ENCODE data around the gene KCNH6. TPM values are rescaled to one million over a fixed set of nuclear protein-coding genes. Genes with fewer than 3 reads are reported as not detected.

Gene KCNH6
- total and polyA plus RNA-seq, 9 of the 15 experiments (the other 6 are each of a cell fraction or from before 2014, with no cell fraction given), result not detected

DNA sequence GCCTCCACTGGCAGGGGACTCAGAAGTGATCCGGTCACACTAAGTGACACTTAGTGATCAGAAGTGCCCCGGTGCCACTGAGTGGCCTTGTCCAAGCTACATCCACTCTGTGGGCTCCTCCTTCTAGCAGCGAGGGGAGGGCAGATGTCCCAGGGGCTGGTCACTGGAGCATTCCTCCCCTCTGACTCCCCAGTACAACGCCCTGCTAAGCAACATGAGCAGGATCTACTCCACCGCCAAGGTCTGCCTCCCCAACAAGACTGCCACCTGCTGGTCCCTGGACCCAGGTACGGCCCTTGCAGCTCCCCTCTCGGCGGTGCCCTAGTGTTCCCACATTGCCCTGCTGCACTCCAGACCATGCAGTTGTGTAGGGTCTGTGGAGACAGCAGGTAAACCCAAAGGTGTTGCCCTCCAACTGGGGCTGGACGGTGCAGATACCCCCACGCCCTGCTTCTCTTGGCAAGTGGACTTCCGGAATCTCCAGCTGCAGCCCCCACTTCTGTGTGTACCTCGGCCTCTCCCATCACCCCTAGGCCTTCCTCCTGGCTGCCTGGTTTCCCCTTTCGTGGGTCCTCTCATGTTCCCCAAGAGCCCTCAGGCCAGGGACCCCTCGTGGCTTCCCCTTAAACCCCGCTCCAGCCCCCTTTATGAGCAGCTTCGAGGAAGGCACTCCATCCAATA, 44.2 kb upstream of the KCNH6 start (continued):
- TF ChIP-seq, protein P1, sequence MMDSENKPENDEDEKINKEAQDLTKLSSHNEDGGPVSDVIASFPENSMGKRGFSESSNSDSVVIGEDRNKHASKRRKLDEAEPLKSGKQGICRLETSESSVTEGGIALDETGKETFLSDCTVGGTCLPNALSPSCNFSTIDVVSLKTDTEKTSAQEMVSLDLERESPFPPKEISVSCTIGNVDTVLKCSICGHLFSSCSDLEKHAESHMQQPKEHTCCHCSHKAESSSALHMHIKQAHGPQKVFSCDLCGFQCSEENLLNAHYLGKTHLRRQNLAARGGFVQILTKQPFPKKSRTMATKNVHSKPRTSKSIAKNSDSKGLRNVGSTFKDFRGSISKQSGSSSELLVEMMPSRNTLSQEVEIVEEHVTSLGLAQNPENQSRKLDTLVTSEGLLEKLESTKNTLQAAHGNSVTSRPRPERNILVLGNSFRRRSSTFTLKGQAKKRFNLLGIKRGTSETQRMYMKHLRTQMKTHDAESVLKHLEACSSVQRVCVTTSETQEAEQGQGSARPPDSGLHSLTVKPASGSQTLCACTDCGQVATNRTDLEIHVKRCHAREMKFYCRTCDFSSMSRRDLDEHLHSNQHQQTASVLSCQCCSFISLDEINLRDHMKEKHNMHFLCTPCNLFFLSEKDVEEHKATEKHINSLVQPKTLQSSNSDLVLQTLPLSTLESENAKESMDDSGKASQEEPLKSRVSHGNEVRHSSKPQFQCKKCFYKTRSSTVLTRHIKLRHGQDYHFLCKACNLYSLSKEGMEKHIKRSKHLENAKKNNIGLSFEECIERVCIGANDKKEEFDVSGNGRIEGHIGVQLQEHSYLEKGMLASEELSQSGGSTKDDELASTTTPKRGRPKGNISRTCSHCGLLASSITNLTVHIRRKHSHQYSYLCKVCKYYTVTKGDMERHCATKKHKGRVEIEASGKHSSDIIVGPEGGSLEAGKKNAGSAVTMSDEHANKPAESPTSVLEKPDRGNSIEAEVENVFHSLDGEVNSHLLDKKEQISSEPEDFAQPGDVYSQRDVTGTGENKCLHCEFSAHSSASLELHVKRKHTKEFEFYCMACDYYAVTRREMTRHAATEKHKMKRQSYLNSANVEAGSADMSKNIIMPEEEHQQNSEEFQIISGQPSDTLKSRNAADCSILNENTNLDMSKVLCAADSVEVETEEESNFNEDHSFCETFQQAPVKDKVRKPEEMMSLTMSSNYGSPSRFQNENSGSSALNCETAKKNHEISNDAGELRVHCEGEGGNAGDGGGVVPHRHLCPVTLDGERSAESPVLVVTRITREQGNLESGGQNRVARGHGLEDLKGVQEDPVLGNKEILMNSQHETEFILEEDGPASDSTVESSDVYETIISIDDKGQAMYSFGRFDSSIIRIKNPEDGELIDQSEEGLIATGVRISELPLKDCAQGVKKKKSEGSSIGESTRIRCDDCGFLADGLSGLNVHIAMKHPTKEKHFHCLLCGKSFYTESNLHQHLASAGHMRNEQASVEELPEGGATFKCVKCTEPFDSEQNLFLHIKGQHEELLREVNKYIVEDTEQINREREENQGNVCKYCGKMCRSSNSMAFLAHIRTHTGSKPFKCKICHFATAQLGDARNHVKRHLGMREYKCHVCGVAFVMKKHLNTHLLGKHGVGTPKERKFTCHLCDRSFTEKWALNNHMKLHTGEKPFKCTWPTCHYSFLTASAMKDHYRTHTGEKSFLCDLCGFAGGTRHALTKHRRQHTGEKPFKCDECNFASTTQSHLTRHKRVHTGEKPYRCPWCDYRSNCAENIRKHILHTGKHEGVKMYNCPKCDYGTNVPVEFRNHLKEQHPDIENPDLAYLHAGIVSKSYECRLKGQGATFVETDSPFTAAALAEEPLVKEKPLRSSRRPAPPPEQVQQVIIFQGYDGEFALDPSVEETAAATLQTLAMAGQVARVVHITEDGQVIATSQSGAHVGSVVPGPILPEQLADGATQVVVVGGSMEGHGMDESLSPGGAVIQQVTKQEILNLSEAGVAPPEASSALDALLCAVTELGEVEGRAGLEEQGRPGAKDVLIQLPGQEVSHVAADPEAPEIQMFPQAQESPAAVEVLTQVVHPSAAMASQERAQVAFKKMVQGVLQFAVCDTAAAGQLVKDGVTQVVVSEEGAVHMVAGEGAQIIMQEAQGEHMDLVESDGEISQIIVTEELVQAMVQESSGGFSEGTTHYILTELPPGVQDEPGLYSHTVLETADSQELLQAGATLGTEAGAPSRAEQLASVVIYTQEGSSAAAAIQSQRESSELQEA (IDR thresholded peaks at IDR 0.05; ENCODE audit: low read depth), result no peak
- TF ChIP-seq MED1 (CRISPR knock-in tag; IDR thresholded peaks at IDR 0.05; ENCODE audit: borderline replicate concordance) (no peak), RNF2 (IDR thresholded peaks at IDR 0.05) (no peak), KDM5B (IDR thresholded peaks at IDR 0.05; ENCODE audit: insufficient replicate concordance, low read depth, low read length) (no peak), XRCC5 (IDR thresholded peaks at IDR 0.05; ENCODE audit: low read depth, low read length) (peak; percentile 64; the same call in 1 of the 2 replicates), ZNF253 (CRISPR knock-in tag; conservative IDR thresholded peaks at IDR 0.05) (no peak), NONO (IDR thresholded peaks at IDR 0.05; ENCODE audit: low read depth in 2 of 2, low read length in 1 of 2) (peak in 1 of 2 experiments; percentile 43; a peak in 1 of 4 replicates), HDAC8 (tag; IDR thresholded peaks at IDR 0.05) (no peak), HNRNPLL (IDR thresholded peaks at IDR 0.05; ENCODE audit: low read depth, low read length, poor library complexity, severe bottlenecking) (peak; percentile 49)
- TF ChIP-seq, protein P2, sequence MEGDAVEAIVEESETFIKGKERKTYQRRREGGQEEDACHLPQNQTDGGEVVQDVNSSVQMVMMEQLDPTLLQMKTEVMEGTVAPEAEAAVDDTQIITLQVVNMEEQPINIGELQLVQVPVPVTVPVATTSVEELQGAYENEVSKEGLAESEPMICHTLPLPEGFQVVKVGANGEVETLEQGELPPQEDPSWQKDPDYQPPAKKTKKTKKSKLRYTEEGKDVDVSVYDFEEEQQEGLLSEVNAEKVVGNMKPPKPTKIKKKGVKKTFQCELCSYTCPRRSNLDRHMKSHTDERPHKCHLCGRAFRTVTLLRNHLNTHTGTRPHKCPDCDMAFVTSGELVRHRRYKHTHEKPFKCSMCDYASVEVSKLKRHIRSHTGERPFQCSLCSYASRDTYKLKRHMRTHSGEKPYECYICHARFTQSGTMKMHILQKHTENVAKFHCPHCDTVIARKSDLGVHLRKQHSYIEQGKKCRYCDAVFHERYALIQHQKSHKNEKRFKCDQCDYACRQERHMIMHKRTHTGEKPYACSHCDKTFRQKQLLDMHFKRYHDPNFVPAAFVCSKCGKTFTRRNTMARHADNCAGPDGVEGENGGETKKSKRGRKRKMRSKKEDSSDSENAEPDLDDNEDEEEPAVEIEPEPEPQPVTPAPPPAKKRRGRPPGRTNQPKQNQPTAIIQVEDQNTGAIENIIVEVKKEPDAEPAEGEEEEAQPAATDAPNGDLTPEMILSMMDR (IDR thresholded peaks at IDR 0.05 in 2 of 3, conservative IDR thresholded peaks at IDR 0.05 in 1 of 3; ENCODE audit: insufficient read depth in 2 of 3, low read depth in 1 of 3, low read length in 3 of 3), result peak; percentile 95 to 98 (median 96)
- TF ChIP-seq, protein P3, sequence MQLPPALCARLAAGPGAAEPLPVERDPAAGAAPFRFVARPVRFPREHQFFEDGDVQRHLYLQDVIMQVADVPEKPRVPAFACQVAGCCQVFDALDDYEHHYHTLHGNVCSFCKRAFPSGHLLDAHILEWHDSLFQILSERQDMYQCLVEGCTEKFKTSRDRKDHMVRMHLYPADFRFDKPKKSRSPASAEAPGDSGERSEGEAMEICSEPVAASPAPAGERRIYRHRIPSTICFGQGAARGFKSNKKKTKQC (CRISPR knock-in tag; IDR thresholded peaks at IDR 0.05), result 0 out of 2 replicates have a peak, but pooled peaks have one; percentile 11
- TF ChIP-seq, protein P4, sequence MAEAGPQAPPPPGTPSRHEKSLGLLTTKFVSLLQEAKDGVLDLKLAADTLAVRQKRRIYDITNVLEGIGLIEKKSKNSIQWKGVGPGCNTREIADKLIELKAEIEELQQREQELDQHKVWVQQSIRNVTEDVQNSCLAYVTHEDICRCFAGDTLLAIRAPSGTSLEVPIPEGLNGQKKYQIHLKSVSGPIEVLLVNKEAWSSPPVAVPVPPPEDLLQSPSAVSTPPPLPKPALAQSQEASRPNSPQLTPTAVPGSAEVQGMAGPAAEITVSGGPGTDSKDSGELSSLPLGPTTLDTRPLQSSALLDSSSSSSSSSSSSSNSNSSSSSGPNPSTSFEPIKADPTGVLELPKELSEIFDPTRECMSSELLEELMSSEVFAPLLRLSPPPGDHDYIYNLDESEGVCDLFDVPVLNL (CRISPR knock-in tag; IDR thresholded peaks at IDR 0.05; ENCODE audit: low read depth), result no peak
- TF ChIP-seq, protein P5, sequence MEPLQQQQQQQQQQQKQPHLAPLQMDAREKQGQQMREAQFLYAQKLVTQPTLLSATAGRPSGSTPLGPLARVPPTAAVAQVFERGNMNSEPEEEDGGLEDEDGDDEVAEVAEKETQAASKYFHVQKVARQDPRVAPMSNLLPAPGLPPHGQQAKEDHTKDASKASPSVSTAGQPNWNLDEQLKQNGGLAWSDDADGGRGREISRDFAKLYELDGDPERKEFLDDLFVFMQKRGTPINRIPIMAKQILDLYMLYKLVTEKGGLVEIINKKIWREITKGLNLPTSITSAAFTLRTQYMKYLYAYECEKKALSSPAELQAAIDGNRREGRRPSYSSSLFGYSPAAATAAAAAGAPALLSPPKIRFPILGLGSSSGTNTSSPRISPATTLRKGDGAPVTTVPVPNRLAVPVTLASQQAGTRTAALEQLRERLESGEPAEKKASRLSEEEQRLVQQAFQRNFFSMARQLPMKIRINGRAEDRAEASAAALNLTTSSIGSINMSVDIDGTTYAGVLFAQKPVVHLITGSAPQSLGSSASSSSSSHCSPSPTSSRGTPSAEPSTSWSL (CRISPR knock-in tag; IDR thresholded peaks at IDR 0.05; ENCODE audit: borderline replicate concordance), result no peak
